ENCODE data around the gene RAB40A. TPM values are rescaled to one million over a fixed set of nuclear protein-coding genes. Genes with fewer than 3 reads are reported as not detected.

The RAB40A gene
- total RNA-seq, 4 donors from 2014 or later, result 1.3 to 8.9 (median 4.6) TPM

GRCh38 chrX:103517246-103517645 lies 2.0 kb downstream of the RAB40A start:
- 50 to 60% methylated on average over 1 of the region's 2 CpGs for WGBS, 2 donors (ENCODE audit: low coverage in 1 of 2)
- H3K4me1 ChIP-seq, result no peaks in the 10 kb centered on the region
- H3K36me3 ChIP-seq, result no peaks in the 10 kb centered on the region
- H3K9me3 ChIP-seq, result no peaks in the 10 kb centered on the region
- TF ChIP-seq POLR2AphosphoS5 (IDR thresholded peaks at IDR 0.05) (no peak), EP300 (IDR thresholded peaks at IDR 0.05) (no peak), POLR2A (IDR thresholded peaks at IDR 0.05) (no peak)
- TF ChIP-seq, protein P1, sequence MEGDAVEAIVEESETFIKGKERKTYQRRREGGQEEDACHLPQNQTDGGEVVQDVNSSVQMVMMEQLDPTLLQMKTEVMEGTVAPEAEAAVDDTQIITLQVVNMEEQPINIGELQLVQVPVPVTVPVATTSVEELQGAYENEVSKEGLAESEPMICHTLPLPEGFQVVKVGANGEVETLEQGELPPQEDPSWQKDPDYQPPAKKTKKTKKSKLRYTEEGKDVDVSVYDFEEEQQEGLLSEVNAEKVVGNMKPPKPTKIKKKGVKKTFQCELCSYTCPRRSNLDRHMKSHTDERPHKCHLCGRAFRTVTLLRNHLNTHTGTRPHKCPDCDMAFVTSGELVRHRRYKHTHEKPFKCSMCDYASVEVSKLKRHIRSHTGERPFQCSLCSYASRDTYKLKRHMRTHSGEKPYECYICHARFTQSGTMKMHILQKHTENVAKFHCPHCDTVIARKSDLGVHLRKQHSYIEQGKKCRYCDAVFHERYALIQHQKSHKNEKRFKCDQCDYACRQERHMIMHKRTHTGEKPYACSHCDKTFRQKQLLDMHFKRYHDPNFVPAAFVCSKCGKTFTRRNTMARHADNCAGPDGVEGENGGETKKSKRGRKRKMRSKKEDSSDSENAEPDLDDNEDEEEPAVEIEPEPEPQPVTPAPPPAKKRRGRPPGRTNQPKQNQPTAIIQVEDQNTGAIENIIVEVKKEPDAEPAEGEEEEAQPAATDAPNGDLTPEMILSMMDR (IDR thresholded peaks at IDR 0.05), result no peak
- ATAC-seq, result no peak
- no peak overlapping the region for H3K27ac ChIP-seq
- no peaks in the 10 kb centered on the region for H3K27me3 ChIP-seq
- no peak overlapping the region for H3K4me3 ChIP-seq

DNA sequence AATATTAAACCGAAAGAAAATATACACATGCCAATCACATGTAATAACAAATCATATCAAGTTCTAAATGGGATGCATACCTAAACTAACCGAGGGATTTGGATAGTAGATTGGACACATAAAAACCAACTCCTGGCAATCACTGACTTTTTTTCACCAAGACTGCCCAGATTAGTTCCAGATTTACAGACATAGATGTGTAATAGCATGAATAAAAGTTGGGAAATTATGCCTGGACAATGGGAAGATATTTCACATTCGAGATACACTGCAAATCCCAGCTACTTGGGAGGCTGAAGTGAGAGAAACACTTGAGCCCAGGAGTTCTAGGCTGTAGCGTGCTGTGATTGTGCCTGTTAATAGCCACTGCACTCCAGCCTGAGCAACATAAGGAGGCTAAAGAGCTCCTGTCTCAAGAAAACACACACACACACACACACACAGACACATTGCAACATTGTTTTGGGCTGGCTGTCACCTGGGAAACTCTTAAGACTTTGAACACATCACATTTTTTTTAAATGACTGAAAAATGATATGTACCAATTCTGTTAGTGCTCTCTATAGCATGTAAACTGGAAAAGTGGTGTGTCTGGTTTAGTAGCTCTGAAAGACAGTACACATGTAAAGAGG lies 5.7 kb downstream of the RAB40A start:
- Histone ChIP-seq H3K27me3 (no peaks in the 10 kb centered on the region), H3K27ac (no peak overlapping the region), H3K9me3 (no peaks in the 10 kb centered on the region), H3K4me1 (no peaks in the 10 kb centered on the region), H3K36me3 (no peaks in the 10 kb centered on the region), H3K4me3 (no peak overlapping the region)
- 60 to 77% methylated on average over 3 to 4 of the region's 4 CpGs for WGBS, 2 donors (ENCODE audit: low coverage in 1 of 2)
- TF ChIP-seq EP300 (IDR thresholded peaks at IDR 0.05) (no peak), POLR2A (IDR thresholded peaks at IDR 0.05) (no peak), POLR2AphosphoS5 (IDR thresholded peaks at IDR 0.05) (no peak)
- TF ChIP-seq, protein P1 (IDR thresholded peaks at IDR 0.05), result no peak
- ATAC-seq, result no peak

- TF ChIP-seq, protein P1 (IDR thresholded peaks at IDR 0.05), result no peak
- TF ChIP-seq EP300 (IDR thresholded peaks at IDR 0.05) (no peak), POLR2A (IDR thresholded peaks at IDR 0.05) (no peak), POLR2AphosphoS5 (IDR thresholded peaks at IDR 0.05) (no peak)
- ATAC-seq, result no peak
- no peak overlapping the region for H3K4me3 ChIP-seq
- 41 to 50% methylated on average over 1 to 4 of the region's 5 CpGs for WGBS, 2 donors (ENCODE audit: low coverage in 1 of 2)
- H3K36me3 ChIP-seq, result no peaks in the 10 kb centered on the region
- no peaks in the 10 kb centered on the region for H3K4me1 ChIP-seq
- no peaks in the 10 kb centered on the region for H3K27me3 ChIP-seq
- no peaks in the 10 kb centered on the region for H3K9me3 ChIP-seq
- no peak overlapping the region for H3K27ac ChIP-seq
These were observed 6.2 kb downstream of the RAB40A start for GRCh38 chrX:103513067-103513466.

GRCh38 chrX:103510031-103510430 lies 9.3 kb downstream of the RAB40A start:
- no peaks in the 10 kb centered on the region for H3K4me1 ChIP-seq
- no peaks in the 10 kb centered on the region for H3K9me3 ChIP-seq
- 84 to 93% methylated on average over 3 to 6 of the region's 6 CpGs for WGBS, 2 donors (ENCODE audit: low coverage in 1 of 2)
- no peaks in the 10 kb centered on the region for H3K27me3 ChIP-seq
- ATAC-seq, result no peak
- H3K27ac ChIP-seq, result no peak overlapping the region
- TF ChIP-seq POLR2A (IDR thresholded peaks at IDR 0.05), result no peak
- no peak for TF ChIP-seq POLR2AphosphoS5 (IDR thresholded peaks at IDR 0.05)
- TF ChIP-seq, protein P1 (IDR thresholded peaks at IDR 0.05), result no peak
- TF ChIP-seq EP300 (IDR thresholded peaks at IDR 0.05), result no peak
- H3K36me3 ChIP-seq, result no peaks in the 10 kb centered on the region
- H3K4me3 ChIP-seq, result no peak overlapping the region

- H3K4me1 ChIP-seq, result no peaks in the 10 kb centered on the region
- no peaks in the 10 kb centered on the region for H3K9me3 ChIP-seq
- no peak for TF ChIP-seq POLR2AphosphoS5 (IDR thresholded peaks at IDR 0.05)
- TF ChIP-seq, protein P1 (IDR thresholded peaks at IDR 0.05), result no peak
- no peak for TF ChIP-seq EP300 (IDR thresholded peaks at IDR 0.05)
- TF ChIP-seq POLR2A (IDR thresholded peaks at IDR 0.05), result no peak
- H3K4me3 ChIP-seq, result no peak overlapping the region
- no peaks in the 10 kb centered on the region for H3K27me3 ChIP-seq
- WGBS, 2 donors (ENCODE audit: low coverage in 1 of 2), result 57 to 67% methylated on average over 1 of the region's 1 CpG
- H3K36me3 ChIP-seq, result no peaks in the 10 kb centered on the region
- no peak overlapping the region for H3K27ac ChIP-seq
- ATAC-seq, result no peak
These were observed 15.5 kb downstream of the RAB40A start for GRCh38 chrX:103503853-103504207.

All from gastroesophageal sphincter (tissue), 4 donors.